Activated naive CD8-positive, alpha-beta T cell treated with anti-CD3 and anti-CD28 coated beads, Interleukin-2, amount 10 ng/mL, durations not matched to agents 7 days and 5 days (primary cell): ENCODE results near the gene NXPH4. TPM values are rescaled to one million over a fixed set of nuclear protein-coding genes. Genes with fewer than 3 reads are reported as not detected.

ENCODE experiments used
- ATAC-seq: fragments of 150-1000 bp; cut with Tn5 transposase; one replicate; pipeline ENCODE4 v1.10.0; 2021; ENCODE audit warnings: low read depth, moderate library complexity
- POLR2A ChIA-PET: fragments of 350-600 bp; sonication (Branson Sonifier 250); formaldehyde crosslinking; loops from one replicate; lab custom pipeline; 2021; ENCODE audit warnings: antibody characterized with exemption; lab: Charles Lee
- DNase-seq: peaks from one replicate; pipeline ENCODE4 v3.0.0; 2021
- H3K27ac Mint-ChIP-seq: one replicate; pipeline ENCODE4 v1.8.0; 2022; ENCODE audit warnings: mild to moderate bottlenecking, mixed read lengths
- H3K27me3 Mint-ChIP-seq: one replicate; pipeline ENCODE4 v1.8.0; 2022; ENCODE audit warnings: mild to moderate bottlenecking, moderate library complexity, mixed read lengths
- H3K36me3 Mint-ChIP-seq: one replicate; pipeline ENCODE4 v1.8.0; 2021; ENCODE audit warnings: mild to moderate bottlenecking, mixed read lengths
- H3K4me1 Mint-ChIP-seq: one replicate; pipeline ENCODE4 v1.8.0; 2021; ENCODE audit warnings: mixed read lengths
- H3K4me3 Mint-ChIP-seq: one replicate; pipeline ENCODE4 v1.8.0; 2022; ENCODE audit warnings: mild to moderate bottlenecking, moderate library complexity, mixed read lengths
- H3K9me3 Mint-ChIP-seq: one replicate; pipeline ENCODE4 v1.8.0; 2021; ENCODE audit warnings: mixed read lengths
- total RNA-seq, 2 experiments: library from RNA; stranded (reverse); gene quantifications; one replicate each; pipeline ENCODE4 v1.2.3, GENCODE V29; 2021

The NXPH4 gene
- total RNA-seq, 2 experiments from 2014 or later = 1.7 to 2.4 TPM

DNA sequence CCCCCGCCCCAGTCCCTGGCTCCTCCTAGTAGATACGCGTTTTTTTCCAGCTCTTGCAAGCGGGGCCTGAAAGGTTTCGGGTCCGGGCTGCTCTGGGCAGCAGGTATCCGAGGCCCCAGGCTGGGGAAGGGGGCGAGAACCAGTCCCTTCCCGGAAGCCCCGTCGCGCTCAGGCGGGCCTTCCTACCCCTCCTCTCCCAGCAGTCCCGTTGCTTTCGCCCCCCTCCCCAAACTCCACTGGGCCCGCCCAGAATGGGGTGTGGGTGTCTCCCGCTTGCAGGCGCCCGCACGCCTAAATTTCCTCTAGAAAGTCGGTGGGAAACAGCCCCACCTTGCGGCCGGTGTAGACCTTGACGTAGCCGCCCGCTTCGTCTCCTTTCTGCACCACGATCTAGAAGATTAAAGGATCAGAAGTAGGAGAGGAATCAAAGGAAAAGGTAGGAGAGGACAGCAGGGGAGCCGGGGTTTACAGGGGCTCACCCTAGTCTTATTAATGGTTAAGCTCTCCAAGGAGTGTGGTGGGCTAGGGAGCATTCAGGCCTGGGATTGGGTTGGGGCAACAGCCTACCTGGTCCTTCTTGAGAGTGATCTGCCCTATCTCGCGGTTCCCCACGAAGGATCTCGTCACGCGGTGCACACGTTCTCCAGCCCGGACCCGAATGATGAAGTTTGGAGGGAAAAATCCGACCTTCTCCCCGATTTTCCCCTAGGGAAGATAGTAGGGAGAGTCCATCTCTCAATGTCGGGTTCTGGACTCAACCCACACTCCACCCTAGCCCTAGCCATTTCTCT is 27.1 kb downstream of the NXPH4 start:
- DNase-seq (peak; percentile 90), ATAC-seq (peak; percentile 12)
- peaks cover 29% of the 10 kb centered on the region for H3K27me3 Mint-ChIP-seq
- H3K4me3 Mint-ChIP-seq = peak overlapping the region; percentile 71
- POLR2A ChIA-PET = interaction anchor here (1.3 to 8.8 kb wide), 4 partner anchors 11 to 29 kb away, joined by 4 to 71 read pairs (median 31); partner anchors contain the start of gene SHMT2
- H3K9me3 Mint-ChIP-seq = no peaks in the 10 kb centered on the region
- H3K36me3 Mint-ChIP-seq = peaks cover 9% of the 10 kb centered on the region
- no peak overlapping the region for H3K27ac Mint-ChIP-seq
- peaks cover 42% of the 10 kb centered on the region for H3K4me1 Mint-ChIP-seq

DNA sequence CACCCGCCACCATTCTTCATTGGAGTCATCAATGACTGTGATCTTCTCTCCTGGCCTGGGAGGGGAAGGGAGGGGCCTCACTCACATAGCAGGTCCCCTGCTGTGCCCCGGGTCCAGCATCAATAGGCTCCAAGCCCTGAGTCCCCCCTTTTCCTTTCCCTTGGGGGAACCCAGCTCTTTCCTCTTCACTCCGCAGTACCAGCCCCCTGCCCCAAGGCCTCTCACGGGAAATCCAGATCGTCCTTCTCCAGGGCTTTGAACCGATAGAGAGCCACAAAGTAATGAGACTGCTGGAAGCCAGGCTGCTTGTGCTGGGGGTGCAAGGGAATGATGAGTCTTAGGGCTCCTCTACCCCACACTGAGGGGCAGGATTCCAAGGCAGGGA is 27.7 kb downstream of the NXPH4 start:
- DNase-seq = no peak
- Mint-ChIP-seq H3K4me3 (peak overlapping the region; percentile 18), H3K9me3 (no peaks in the 10 kb centered on the region), H3K36me3 (peaks cover 11% of the 10 kb centered on the region), H3K27me3 (peaks cover 26% of the 10 kb centered on the region), H3K27ac (no peak overlapping the region), H3K4me1 (peaks cover 44% of the 10 kb centered on the region)
- POLR2A ChIA-PET = interaction anchor here (7.8 to 8.8 kb wide), 2 partner anchors 16 to 30 kb away, joined by 57 to 71 read pairs; partner anchors contain the start of gene SHMT2
- no peak for ATAC-seq

DNA sequence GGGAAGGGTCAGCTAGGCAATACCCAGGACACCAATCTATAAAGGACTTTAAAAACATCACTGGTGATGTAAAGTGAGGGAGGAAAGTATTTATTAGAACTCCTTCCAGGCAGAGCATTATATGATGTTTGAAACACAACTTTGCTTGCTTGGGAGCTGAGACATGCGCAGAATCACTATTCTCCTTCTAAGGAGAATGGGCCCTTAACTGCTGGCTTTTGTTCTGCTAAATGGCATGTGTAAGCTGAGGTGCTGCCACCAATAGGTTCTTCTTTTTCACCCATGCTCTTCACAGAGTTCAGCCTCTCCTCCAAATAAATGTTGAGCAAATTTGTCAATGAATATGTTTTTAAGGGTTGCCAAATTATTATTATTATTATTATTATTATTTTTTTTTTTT is 30.4 kb downstream of the NXPH4 start:
- H3K4me3 Mint-ChIP-seq = no peak overlapping the region
- no peaks in the 10 kb centered on the region for H3K9me3 Mint-ChIP-seq
- H3K36me3 Mint-ChIP-seq = peaks cover 8% of the 10 kb centered on the region
- no peak overlapping the region for H3K27ac Mint-ChIP-seq
- ATAC-seq = no peak
- no peak for DNase-seq
- peaks cover 8% of the 10 kb centered on the region for H3K27me3 Mint-ChIP-seq
- peaks cover 25% of the 10 kb centered on the region for H3K4me1 Mint-ChIP-seq
- POLR2A ChIA-PET = interaction anchor here (0.7 kb wide), 1 partner anchor 9 kb away, joined by 3 read pairs; no protein-coding TSS in a partner anchor

DNA sequence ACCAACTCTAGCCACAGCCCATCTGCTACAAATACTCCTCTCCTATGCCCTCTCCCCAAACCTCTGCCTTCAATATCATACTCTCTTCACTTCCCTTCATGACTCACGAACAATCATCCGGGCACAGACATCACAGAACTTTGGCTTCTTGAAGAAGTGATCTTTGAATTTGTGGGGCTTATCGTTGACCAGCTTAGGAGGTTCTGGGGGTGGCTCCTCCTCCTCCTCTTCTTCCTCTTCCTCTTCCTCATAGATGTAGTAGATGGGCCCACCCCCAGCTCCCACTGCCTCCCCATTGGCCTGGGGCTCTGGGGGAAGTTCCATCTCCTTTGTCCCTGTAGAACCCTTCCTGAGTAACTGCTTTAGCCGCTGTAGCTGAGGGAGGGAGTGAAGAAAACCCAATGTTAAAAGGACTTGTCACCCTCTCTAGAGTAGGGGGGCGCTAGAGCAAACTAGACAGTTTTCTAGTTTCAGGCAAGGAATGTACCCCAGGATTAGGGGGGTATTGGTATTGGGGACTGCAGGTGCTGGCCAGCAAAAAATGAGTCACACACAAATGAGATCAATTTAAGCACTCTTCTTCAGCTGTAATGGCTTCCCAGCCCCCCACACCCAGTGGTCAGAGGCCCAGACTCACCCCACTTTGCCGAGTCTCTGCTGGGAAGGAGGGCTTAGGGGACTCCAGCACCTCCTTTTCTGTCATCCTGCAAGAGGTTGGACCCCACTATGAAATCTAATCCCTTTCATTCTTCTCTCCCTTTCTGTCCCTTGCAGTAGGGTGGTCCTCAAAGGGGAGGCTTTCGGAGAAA is 32.5 kb downstream of the NXPH4 start:
- Mint-ChIP-seq H3K27me3 (no peaks in the 10 kb centered on the region), H3K4me1 (peaks cover 12% of the 10 kb centered on the region), H3K4me3 (peak overlapping the region; percentile 74), H3K9me3 (no peaks in the 10 kb centered on the region), H3K27ac (peak overlapping the region; percentile 71), H3K36me3 (peaks cover 10% of the 10 kb centered on the region)
- POLR2A ChIA-PET = no interaction called here
- ATAC-seq = peak; percentile 60
- no peak for DNase-seq

DNA sequence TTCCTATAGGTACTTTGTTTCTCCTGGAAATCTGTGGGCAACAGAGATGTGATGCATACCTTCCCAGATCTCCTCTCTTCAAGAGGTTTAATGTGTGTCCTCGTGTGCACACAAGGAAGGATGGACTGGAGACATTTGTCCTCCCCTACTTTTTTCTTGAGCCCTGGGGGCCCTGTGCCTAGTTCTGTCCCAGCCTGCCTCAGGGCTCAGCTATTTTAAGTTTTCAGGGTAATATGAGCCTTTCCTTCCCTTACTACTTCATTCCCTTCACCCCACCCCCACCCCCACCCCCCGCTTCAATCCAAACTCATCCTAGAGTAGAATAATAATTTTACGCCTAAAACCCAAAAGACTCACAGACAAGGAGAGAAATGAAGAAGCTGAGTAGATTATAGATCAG is 33.9 kb downstream of the NXPH4 start:
- Mint-ChIP-seq H3K9me3 (no peaks in the 10 kb centered on the region), H3K27me3 (no peaks in the 10 kb centered on the region), H3K36me3 (peaks cover 10% of the 10 kb centered on the region), H3K4me3 (no peak overlapping the region), H3K27ac (no peak overlapping the region), H3K4me1 (peaks cover 11% of the 10 kb centered on the region)
- DNase-seq (no peak), ATAC-seq (no peak)
- POLR2A ChIA-PET = interaction anchor here (0.6 kb wide), 1 partner anchor 499 kb away, joined by 7 read pairs; no protein-coding TSS in a partner anchor

DNA sequence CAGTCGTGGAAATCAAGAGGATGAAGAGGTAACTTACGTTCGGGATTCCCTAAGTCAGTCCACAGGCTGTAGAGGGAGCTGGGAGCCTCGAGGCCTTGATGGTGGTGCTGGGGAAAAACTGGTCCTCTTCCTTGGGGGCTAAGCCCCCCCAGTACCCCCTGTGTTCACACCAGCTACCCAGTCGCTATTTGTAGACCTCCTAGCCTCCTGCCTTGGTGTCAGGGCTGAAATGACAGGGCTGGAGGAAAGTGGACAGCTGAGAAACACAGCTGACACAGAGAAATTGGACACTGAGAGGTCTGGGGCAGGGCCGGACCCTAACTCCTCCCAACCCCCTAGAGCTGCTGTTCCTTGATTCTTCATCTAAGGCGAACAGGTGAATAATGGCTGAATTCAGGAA is 34.4 kb downstream of the NXPH4 start, which contains the start of gene STAC3:
TSS of gene STAC3 (minus strand) at position 232 of the 400 bp plus-strand sequence. CDS start 1,551 bp downstream, outside the sequence.
- peaks cover 11% of the 10 kb centered on the region for H3K4me1 Mint-ChIP-seq
- H3K27me3 Mint-ChIP-seq = no peaks in the 10 kb centered on the region
- POLR2A ChIA-PET = interaction anchor here (0.6 kb wide), 1 partner anchor 181 kb away, joined by 3 read pairs; no protein-coding TSS in a partner anchor
- H3K36me3 Mint-ChIP-seq = peaks cover 11% of the 10 kb centered on the region
- ATAC-seq = no peak
- no peak for DNase-seq
- no peaks in the 10 kb centered on the region for H3K9me3 Mint-ChIP-seq
- no peak within 1 kb of the TSS for H3K27ac Mint-ChIP-seq
- no peak within 1 kb of the TSS for H3K4me3 Mint-ChIP-seq

DNA sequence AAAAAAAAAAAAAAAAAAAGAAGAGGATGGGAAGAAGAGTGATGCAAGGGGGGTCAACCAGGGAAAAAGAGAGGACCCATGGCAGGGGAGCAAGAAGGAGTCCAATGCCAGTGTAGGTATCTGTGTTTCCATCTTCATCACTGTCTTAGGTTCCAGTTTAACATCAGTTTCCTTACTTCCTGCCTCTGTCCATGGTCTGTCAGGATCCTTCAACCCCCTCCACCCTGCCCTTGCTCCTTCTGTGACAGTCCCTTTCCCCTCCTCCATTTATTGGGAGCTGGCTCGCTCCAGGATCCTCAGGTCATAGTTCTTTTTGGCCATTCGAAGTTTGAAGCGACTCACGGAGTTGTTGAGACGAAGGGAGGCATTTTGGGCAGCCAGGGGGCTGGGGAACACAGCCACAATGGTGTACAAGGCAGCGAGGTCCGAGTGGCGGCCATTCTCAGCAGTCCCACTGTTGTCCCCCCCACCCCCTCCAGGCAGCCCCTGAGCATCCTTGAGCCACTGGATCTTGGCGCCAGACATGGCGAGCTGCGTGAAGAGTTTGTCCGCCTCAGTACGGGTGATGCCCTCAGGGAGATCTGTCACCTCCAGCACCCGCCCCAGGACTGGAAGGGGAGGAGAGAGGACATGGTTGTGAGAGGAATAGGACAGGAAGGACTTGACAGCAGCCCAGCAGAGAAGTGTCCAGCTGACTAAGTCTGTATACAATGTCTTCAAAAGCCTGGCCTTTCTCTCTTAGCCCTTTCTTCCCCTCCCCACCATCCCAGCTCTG is 38.1 kb downstream of the NXPH4 start:
- no peak overlapping the region for H3K27ac Mint-ChIP-seq
- H3K9me3 Mint-ChIP-seq = no peaks in the 10 kb centered on the region
- H3K36me3 Mint-ChIP-seq = peaks cover 14% of the 10 kb centered on the region
- no peak for ATAC-seq
- POLR2A ChIA-PET = no interaction called here
- H3K4me3 Mint-ChIP-seq = no peak overlapping the region
- no peak for DNase-seq
- no peaks in the 10 kb centered on the region for H3K27me3 Mint-ChIP-seq
- no peaks in the 10 kb centered on the region for H3K4me1 Mint-ChIP-seq

DNA sequence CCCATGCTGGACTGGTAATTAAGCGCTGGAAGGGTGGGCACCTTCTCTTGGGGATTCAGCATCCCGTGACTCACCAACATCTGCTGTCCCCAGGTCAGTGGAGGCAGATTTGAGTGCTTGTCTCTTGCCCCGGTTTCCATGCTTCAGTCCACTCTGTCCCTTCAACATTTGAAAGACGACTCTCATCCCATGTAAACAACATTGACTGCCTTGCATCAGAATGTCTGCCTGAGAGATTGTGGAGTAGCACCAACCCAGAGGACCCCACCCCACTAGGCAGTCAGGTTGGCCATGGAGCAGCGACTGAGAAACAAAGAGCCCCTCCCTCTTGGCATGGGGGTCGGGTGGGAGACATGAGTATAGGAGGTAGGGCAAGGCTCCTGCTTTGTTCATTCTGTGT is 39.3 kb downstream of the NXPH4 start:
- peaks cover 19% of the 10 kb centered on the region for H3K36me3 Mint-ChIP-seq
- DNase-seq = no peak
- POLR2A ChIA-PET = no interaction called here

DNA sequence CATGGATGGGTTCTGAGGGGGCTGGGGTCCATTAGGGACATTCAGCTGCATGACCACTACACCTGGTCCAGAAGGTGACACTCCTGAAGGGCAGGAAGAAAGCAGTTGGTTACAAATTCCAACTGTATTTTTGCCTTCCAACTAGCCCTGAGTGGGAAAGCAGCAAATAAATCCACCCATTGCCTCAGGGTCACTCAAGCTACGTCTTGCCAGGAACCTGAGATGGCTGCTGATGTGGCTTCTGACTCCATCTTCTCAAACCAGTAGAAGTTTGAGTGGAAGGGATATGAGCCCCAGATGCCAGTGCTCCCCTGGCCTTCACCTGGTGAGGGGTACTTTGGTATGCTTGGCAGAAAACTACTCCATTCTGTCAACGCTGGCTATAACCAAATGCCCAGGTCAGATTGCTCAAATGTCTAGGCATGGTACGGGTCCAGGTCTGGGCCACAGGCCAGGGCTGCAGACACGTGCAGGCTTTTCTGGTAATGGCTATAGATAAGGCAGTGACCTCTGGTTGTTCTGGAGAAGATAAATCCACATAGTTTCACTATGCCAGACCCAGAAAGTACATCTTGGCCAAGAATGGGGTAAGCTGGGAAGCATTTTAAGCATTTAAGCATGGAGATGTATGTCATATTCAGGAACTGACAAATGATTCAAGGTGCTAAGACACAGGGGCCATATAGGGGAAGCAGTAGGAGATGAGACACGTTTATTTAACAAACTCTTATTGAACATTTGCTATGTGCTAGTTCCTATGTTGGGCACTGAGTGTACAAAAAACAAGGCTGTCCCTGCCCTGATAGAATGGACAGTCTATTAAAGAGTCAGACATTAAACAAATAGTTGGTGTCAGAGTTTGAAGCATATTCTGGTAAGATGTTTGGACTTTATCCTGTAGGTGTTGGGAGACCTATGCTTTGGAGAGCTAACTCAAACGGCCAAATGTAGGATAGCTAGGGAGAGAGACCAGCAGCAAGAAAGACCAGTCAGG is 42.7 kb downstream of the NXPH4 start:
- DNase-seq (no peak), ATAC-seq (no peak)
- POLR2A ChIA-PET = no interaction called here
- Mint-ChIP-seq H3K4me1 (peaks cover 6% of the 10 kb centered on the region), H3K27me3 (no peaks in the 10 kb centered on the region), H3K27ac (no peak overlapping the region), H3K36me3 (peaks cover 18% of the 10 kb centered on the region), H3K9me3 (no peaks in the 10 kb centered on the region), H3K4me3 (no peak overlapping the region)

More for the DNA sequence above, 39.3 kb downstream of the NXPH4 start:
- H3K27ac Mint-ChIP-seq = no peak overlapping the region
- no peaks in the 10 kb centered on the region for H3K9me3 Mint-ChIP-seq
- H3K4me3 Mint-ChIP-seq = no peak overlapping the region
- no peaks in the 10 kb centered on the region for H3K4me1 Mint-ChIP-seq
- no peaks in the 10 kb centered on the region for H3K27me3 Mint-ChIP-seq
- no peak for ATAC-seq

DNA sequence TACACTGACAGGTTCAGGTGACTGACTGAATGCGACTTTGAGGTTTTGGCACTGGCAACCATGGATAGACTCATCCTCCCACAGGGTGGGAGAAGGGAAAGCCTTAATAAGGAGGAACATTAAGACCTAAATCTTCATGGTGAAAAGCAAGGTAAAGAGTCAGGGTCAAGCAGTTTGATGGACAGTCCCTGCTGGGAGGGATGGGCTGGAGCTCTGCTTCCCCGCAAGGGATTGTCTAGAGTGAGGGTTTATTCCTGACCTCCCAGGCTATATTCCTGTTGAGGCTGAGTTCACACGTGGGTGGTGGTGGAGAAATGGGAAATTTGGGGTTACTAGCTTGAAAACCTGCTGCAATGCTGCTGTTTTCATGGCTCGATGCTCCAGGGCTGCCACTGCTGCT is 43.8 kb downstream of the NXPH4 start:
- Mint-ChIP-seq H3K27me3 (no peaks in the 10 kb centered on the region), H3K27ac (no peak overlapping the region), H3K9me3 (no peaks in the 10 kb centered on the region), H3K4me1 (peaks cover 6% of the 10 kb centered on the region), H3K4me3 (no peak overlapping the region), H3K36me3 (peaks cover 18% of the 10 kb centered on the region)
- POLR2A ChIA-PET = no interaction called here
- ATAC-seq = no peak
- DNase-seq = no peak

DNA sequence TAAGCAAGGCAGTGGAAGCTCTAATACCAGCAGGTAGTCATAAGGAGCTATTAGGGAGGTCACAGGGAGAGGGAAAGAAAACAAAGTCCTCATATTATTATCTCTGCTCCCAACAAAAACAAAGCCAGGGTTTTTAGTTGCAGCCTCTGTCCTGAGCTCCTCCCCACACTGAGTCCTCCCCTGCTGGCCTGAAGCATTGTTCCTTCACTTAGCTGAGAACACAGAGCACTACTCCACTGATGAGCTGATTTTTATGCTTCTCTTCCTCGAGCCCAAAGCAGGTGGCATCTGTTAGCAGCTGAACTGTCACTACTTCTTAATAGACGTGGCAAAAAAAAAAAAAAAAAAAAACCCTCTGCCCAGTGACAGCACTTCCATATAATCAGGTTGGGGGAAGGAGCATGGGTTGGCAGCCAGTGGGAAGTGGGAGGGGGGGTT is 44.9 kb downstream of the NXPH4 start:
- peaks cover 6% of the 10 kb centered on the region for H3K4me1 Mint-ChIP-seq
- H3K27ac Mint-ChIP-seq = no peak overlapping the region
- H3K36me3 Mint-ChIP-seq = peaks cover 13% of the 10 kb centered on the region
- ATAC-seq (no peak), DNase-seq (no peak)
- POLR2A ChIA-PET = interaction anchor here (0.6 to 1.0 kb wide), 3 partner anchors 12 to 273 kb away, joined by 3 to 7 read pairs (median 3); no protein-coding TSS in a partner anchor
- no peaks in the 10 kb centered on the region for H3K27me3 Mint-ChIP-seq
- H3K4me3 Mint-ChIP-seq = no peak overlapping the region
- H3K9me3 Mint-ChIP-seq = no peaks in the 10 kb centered on the region
